GM21526 (cell line): ENCODE data around the gene HNRNPA0.

Experiments used
- ATAC-seq: cut with Tn5 transposase; IDR thresholded peaks from one replicate; pipeline ENCODE4 v1.9.1; 2021; ENCODE audit warnings: moderate library complexity; ENCODE audit not compliant: unreplicated experiment, low FRiP score

The HNRNPA0 gene

DNA sequence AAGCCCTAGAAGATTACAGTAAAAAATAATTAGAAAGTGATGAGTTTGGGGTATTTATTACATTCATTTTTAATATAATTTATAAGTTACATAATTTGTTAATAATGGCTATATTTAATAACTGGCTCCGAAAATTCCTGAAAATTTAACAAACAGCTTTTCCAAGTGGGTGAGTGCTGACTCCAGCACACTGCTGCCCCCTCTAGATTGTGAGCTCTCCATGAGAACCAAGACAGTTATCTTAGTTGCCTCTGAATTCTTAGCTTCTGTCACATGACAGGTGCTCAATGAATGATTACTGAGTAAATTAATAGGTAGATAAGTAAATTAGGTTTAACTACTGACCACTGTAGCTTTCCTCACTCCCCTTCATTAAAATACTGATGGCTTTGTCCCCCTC, 26.1 kb downstream of the HNRNPA0 start:
- no peak for ATAC-seq

DNA sequence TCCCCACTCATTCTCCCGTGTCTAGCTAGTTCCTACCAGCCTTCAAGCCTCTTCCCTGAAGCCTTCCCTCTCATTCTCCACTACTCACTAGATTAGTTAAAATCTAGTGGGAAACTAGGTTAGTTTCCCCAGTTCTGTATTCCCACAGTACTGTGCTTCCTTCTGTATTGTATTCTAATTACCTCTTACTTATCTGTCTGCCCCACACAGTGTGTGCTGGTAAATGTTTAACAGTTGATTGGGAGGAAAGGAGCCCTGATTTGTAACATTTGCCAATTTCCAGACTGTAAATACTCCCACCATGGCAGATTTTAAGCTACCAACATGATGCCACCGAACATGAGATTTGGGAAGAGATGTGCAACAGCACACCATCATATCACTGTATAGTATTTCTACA, 26.5 kb downstream of the HNRNPA0 start:
- ATAC-seq, result no peak

DNA sequence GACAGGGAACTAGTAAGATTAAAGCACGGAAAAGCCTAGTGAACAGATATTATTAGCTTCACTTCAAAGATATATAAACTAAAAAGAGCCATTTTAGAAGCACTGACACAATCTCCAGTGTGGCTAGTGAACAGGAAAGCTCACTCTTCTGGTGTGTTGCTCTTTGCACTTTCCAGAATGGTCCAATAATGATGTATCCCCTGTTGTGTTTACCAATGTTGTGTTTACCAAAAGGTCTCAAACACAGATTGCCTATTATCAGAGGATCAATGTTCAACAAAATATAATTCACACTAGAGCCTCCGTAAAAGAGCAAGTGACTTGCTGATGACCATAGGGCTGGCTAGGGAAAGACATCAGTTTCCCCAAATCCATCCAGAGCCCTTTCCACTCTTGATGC, 29.9 kb downstream of the HNRNPA0 start:
- ATAC-seq, result no peak

DNA sequence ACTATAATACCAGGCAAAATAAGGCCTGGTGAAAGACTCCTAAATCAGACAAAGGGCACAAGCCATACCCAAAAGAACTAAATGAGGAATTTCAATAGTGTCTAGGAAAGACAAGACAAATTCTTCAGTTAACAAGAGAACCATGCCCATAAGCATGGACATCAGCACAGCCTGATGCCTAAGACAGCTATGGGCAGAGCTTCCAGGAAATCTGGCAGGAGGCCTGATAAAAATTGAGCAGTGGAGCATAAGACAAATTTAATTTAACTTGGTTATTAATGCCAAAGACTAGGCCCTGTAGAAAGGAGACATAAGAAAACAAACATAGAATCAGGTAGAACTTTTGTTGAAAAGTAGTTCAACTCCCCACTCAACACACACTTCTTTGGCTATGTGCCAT, 35.6 kb downstream of the HNRNPA0 start:
- ATAC-seq, result no peak

DNA sequence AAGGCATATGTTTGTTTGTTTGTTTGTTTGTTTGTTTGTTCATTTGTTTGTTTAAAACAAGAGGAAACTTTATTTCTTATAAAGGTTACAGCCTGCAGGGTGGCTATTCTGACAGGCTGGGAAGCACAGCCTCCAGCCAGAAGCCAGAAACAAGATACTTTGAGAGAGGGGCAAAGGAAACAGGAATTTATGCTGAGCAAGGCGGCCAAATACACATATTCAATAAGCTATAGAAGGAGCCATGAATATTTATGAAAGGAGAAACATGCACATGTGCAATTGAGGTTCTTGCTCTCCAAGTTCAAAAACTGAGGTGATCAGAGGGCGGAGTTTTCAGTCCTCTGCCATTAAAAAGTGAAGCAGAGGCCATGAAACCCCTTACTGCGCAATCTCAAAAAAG, 37.8 kb downstream of the HNRNPA0 start:
- no peak for ATAC-seq

DNA sequence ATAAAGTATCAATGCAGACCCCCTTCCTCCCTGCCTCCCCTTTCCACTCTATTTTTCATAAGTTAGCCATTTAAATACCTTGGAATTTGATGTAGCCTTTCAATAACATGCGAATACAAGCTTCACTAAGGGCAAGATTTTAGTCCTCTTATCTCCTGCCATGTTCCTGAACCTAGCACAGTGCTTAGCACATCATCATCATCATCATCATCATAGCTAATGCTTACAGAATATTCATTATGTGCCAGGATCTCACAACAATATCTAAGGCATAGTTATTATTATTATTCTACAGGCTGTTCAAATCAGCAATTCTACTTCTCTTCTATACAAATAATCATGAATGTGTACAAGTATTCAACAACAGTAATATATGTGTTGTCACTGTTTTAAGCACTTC, 38.7 kb downstream of the HNRNPA0 start:
- ATAC-seq, result no peak

DNA sequence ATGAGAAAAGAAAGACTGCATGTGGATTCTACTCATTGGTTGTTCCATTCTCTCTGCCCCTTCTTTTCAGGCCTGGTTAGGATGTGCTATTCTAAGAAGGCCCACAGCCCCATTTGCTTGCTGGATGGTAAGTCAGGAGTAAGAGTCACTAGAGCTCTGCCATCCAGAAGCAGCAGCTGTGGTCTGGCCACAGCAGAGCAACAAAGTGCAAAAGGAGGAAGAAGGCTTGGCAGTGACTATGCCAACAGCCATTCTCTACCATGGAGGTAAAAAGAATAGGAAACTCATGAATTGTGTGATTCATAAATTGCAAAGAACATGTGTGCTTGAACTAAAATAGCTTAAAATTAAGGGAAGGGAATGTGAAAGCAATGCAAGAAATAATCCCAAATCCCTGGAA, 39.2 kb downstream of the HNRNPA0 start:
- no peak for ATAC-seq

DNA sequence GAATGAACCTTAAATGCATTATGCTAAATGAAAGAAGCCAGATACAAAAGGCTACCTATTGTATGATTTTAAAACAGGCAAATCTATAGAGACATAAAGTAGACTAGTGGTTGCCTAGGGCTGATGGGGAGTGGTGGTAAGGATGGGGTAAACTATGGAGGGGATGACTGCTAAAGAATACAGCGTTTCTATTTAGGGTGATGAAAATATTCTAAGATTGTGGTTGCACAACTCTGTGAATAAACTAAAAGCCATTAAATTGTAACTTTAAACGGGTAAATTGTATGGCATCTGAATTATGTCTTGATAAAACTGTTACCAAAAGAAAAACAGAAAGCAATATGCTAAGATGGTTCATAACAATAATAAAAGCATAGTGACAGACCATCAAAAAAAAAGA, 39.7 kb downstream of the HNRNPA0 start:
- no peak for ATAC-seq

DNA sequence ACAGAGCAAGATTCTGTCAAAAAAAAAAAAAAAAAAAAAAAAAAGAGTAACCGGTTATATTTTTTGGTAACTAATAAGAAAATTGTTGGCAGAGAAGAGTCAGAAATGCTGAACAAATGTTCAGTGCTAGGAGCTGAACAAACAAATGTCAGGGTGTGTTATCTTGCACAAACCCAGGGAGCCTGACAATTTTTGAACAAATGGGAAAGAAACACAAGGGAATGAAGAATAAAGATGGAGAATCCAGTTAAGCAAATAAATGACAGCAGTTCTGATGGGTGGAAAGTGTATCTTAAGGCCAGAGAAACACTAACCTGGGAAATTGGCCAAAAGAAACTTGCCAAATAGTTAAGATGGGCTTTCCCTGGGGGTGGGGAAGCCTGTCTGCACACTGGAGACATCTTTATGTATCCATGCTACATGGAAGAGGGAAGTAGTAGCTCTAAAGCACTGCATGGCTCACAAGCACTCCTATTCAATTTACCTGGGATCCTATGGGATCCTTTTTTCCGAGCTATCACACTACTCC, 42.0 kb downstream of the HNRNPA0 start:
- ATAC-seq, result no peak

DNA sequence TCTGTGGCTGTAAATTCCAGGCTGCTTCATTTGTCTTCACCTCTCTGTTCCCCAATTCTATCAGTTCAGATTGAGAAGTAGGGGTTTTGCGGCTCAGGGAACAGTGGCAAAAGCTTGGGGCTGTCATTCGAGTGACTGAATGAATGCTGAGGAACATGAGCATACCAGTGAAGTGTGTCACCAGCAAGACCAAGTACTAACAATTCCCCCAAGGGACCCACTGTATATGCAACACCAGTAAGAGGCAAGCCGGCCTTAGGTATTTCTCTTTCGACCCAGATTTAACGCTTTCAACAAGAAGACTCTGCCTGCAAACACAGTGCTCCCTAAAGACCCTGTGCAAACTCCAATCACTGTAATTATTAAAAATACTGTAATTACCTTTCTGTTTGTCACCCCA, 44.1 kb downstream of the HNRNPA0 start:
- no peak for ATAC-seq

DNA sequence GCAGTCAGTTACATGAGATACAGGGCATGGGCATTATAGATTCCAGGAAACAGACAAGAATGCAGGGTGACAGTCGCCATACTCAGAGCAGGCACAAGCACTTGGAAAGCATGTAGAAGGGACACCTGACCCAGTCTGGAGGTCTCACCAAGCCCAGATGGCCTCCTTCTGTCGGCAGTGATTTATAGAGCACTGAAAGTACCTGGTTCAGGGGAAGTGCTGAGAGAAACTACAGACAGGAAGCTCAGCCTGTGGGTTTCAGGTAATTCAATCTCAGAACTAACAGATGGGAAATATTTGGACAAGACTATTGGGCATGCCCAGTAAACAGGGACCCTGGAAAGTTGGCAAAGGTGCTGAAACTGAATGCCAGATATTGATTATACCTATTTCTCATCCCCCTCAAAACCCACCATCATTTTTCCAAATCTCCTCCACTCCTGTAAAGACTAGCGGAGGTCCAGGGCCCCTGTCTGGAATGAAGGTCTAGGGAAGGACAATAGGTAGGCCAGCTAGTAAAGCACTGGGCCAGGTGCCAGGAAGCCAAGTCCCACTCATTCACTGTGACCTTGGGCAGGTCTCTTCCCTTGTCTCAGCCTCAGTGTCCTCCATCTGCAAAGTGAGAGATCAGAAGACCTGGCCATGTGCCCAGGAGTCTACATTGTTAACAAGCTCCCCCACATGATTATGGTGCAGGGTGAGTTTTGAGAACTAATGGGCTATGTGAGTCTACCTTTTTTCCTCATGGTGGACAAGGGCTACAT, 45.2 kb downstream of the HNRNPA0 start:
- no peak for ATAC-seq

DNA sequence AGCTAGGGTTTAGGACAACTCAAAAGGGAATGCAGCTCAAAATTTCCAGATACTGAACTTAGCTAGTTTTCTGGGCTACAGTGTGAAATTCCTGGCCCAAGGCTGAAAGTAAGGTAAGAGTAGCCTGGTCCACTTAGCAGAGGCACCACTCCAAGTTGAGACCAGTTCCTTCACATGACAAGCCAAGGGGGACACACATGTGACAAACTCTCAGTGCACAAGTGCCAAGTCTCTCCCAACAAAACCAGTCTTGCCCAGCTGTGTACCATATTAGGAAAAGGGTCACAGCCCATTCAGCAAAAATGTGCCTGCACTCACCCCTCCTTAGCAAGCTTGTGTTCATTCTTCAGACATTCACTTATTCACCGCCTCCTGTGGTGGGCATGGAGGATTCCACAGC, 46.1 kb downstream of the HNRNPA0 start:
- no peak for ATAC-seq

DNA sequence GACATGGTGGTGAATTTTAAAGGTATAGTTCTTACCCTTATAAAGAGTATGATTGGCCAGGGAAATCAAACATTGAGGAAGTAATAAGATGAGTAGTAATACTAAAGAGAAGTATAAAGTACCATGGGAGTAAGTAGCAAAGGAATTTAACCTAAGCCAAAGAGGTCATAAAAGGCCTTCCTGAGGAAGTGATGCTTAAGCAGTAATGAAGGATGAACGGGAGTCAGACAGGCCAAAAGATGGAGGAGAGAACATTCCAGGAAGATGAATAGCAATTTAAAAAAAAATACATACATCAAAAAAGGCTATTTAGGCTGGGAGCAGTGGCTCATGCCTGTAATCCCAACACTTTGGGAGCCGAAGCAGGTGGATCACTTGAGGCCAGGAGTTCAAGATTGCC, 47.3 kb downstream of the HNRNPA0 start:
- no peak for ATAC-seq

DNA sequence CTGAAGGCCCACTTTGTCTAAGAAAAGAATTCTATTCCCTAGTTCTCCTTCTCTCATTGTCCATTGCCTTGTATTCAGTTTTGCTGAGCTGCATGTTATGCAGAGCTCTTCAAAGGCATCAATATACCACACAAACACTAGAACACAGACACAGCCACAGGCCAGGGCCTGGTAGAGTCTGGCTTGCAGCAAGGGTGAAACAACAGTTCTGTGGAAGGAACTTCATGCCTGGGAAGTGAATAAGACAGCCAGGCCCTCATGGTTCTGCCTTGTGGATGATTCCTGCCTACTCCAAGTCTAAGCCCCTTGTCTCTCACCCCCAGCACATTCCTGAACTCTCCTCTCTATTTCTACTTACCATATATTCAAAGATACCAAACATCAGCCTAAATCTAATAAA, 49.1 kb downstream of the HNRNPA0 start:
- ATAC-seq, result no peak

DNA sequence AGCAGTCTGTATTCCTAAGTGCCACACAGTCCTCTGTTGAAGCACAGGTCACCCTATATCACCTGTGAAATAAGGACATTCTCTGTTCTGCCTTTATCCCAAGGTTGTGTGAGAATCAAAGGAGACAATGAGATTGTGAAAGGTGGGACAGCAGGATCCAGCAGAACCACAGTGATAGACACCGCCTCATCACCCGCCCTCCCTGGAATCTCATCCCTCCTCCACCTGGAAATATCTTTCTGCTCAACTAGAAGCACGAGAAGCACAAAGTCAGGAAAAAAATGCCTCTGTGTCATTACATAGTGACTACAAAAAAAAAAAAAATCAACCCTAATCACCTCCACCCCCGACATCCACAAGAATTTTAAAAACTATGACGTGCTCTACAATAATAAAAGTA, 50.6 kb downstream of the HNRNPA0 start:
- no peak for ATAC-seq

DNA sequence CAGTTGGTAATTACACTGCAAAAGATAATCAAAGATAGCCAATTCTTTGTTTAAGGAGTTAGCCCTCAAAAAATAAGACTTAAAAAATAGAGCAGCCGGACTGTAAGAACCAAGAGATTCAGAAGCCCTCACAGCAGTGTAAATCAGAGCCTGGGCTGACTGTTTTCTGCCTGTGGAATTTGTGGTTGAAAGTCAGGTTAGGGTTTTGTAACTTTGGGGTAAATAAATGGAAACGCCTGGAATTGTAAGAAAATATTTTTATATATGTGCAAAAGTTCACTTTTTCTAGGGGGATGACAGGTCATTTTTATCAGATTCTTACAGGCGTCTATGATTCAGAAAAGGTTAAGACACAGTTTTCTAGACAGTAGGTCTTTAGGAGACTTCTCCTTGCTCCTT, 53.9 kb downstream of the HNRNPA0 start:
- no peak for ATAC-seq

DNA sequence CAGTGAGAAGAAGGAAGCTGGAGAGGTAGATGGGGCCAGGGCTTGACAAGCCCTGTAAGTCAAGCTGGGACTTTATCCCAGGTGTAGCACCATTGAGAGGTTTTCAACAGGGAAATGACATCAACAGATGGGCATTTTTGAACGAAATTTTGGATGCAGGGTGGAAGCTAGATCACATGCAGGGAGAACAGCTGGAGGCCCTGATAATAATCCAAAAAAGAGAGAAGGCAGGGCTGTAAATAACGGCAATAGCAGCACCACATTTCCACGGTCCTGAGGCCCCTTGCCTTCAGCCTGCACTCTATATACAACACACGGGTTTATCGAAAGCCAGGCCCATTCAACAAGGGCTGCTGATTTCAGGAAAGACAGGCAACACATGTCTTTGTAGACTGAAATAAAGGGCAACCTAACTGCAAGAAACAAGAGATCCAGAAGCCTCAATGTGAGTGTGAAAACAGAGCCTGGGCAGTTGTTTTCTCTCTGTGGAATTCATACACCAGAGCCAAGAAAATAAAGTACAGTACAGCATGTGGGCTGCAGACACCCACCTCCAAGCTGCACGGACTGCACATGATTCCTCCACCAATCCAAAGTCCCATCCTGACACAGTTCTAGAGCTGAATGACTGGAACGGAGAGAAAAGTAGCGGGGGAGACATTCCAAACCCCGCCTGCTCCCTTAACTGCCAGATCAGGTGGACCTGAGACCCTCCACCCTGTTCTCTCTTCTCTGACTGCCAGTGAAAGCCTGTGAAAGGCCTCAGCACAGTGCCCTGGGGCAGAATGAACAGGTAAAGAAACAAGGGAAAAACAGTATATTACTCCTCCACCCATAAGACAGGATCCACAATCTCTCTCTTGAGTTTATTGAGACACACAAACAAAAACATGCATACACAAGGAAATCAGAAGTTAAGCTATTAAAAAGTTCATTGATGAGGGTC, 54.6 kb downstream of the HNRNPA0 start:
- ATAC-seq, result no peak

DNA sequence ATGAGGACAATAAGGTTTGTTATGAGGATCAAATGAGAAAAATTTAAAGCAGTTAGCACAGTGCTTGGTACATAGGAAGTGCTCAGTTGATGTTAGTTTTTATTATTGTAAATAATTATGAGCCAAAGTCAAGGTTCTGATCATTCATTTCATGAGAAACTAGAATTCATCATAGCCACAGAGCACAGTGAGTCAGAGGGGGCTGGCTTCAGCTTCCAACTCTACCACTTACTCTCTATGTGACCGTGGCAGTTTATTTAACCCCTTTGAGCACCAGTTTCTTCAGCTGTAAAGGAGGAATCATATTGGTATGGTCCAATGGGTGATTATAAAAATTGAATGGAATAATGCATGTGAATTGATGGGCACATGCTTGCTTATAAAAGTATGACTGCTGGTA, 57.7 kb downstream of the HNRNPA0 start:
- no peak for ATAC-seq

DNA sequence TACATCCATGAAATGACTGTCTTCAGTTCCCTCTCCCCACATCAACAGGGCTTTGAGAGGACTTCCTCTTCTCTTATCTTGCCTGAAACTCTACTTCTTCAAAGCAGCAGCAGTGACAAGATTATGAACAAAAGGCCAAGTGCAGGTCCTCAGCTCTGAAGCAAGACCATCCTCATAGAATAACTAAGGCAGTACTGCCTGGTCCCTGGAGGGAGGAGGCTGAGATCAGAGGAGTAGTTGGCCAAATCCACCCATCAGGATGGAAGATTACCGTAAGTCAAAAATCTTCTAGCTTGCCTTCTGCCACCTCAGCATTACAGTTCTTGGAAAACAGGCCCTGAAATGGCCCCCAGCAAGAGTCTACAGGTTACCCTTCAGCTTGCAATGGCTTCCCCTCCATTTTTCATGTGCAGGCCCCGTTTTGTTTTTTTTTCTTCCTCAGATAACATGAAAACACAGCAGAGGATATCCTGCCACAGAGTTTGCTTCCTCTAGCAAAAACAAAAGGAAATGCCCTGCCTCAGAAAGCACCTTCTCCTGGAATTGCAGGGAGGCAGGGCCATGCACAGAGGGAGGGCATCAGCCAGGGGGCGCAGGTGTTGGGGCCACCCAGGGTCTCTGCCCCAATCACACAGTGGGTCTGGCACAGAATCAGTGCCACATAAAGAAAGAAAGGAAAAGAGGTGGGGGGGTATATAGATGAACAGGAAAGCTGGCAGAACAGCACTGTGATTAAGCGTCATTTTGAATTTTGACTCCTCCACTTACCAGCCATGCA, 58.3 kb downstream of the HNRNPA0 start:
- ATAC-seq, result no peak
